ENCODE results near the gene PRSS8.

GRCh38 chr16:31133046-31133501, 2.5 kb downstream of the PRSS8 start:
- no peak for TF ChIP-seq CTCF (conservative IDR thresholded peaks at IDR 0.05 in 1 of 2, IDR thresholded peaks at IDR 0.05 in 1 of 2; ENCODE audit: extremely low read depth in 1 of 2, insufficient read depth in 1 of 2, low read depth in 1 of 2, low read length in 2 of 2)
- TF ChIP-seq EZH2 (IDR thresholded peaks at IDR 0.05; ENCODE audit: borderline replicate concordance, low read length), result no peak

All from mammary epithelial cell (primary cell).